ENCODE results near the gene PHRF1. TPM values are rescaled to one million over a fixed set of nuclear protein-coding genes. Genes with fewer than 3 reads are reported as not detected.

The PHRF1 gene
- total and polyA plus RNA-seq, 9 of the 15 experiments (the other 6 are each of a cell fraction or from before 2014, with no cell fraction given) = 0.07 to 37.2 (median 7.7) TPM

DNA sequence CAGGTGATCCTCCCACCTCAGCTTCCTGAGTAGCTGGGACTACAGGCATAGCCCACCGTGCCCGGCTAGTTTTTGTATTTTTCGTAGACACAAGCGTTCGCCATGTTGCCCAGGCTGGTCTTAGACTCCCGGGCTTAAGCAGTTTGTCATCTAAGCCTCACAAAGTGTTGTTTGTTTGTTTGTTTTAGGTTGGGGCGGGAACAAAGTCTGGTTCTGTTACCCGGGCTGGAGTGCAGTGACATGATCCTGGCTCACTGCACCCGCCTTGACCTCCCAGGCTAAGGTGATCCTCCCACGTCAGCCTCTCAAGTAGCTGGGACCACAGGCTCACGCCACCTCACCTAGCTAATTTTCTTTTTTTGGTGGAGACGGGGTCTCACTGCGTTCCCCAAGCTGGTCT, 26.9 kb downstream of the PHRF1 start:
- POLR2A ChIA-PET = no interaction called here
- Histone ChIP-seq H2AFZ (ENCODE audit: low read depth, low read length) (no peak overlapping the region), H3K79me2 (ENCODE audit: control insufficient read depth, insufficient read depth, low read length) (no peaks in the 10 kb centered on the region; the same call in 2 of the 3 replicates), H3K4me2 (ENCODE audit: insufficient read depth, low read length) (no peak overlapping the region), H3K4me1 (replicated peaks in 1 of 2; ENCODE audit: control insufficient read depth in 2 of 2, insufficient read depth in 2 of 2, low read length in 2 of 2) (peaks cover 0 to 13% of the 10 kb centered on the region in 2 experiments; a peak in 1 of 5 replicates), H3K9me3 (replicated peaks; ENCODE audit: control insufficient read depth, insufficient read depth, low read depth, low read length) (no peaks in the 10 kb centered on the region), H3K27me3 (ENCODE audit: control insufficient read depth in 2 of 2, insufficient read depth in 2 of 2, low read length in 2 of 2) (no peaks in the 10 kb centered on the region), H3K27ac (ENCODE audit: extremely low read depth, low read depth, low read length) (no peak overlapping the region), H3K36me3 (ENCODE audit: control insufficient read depth, insufficient read depth, low read length) (peaks cover 90% of the 10 kb centered on the region), H3K9me1 (ENCODE audit: control insufficient read depth, insufficient read depth, low read length) (no peaks in the 10 kb centered on the region), H3K9ac (ENCODE audit: insufficient read depth in 1 of 2, low read depth in 2 of 2, low read length in 2 of 2) (no peak overlapping the region), H3K4me3 (no peak overlapping the region), H4K20me1 (replicated peaks; ENCODE audit: control insufficient read depth, insufficient read depth, low read length) (0 out of 2 replicates have a peak, but pooled peaks cover 1% of the 10 kb centered on the region)
- intact Hi-C loops (cut with micrococcal nuclease) = no loop called here
- FAIRE-seq = no peak
- in situ Hi-C loops (cut with MboI) = no loop called here
- WGBS (ENCODE audit: insufficient coverage, low coverage, missing lambda C conversion rate) = 94% methylated on average over 13 of the region's 13 CpGs
- CTCF ChIA-PET (ENCODE audit: low intra/inter-chr PET ratio) = no interaction called here
- no peak for ATAC-seq
- TF ChIP-seq, protein P1, sequence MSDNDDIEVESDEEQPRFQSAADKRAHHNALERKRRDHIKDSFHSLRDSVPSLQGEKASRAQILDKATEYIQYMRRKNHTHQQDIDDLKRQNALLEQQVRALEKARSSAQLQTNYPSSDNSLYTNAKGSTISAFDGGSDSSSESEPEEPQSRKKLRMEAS (CRISPR knock-in tag; IDR thresholded peaks at IDR 0.05) = no peak
- TF ChIP-seq ZC3H11A (IDR thresholded peaks at IDR 0.05; ENCODE audit: low read depth, low read length) (no peak), ZNF57 (CRISPR knock-in tag; IDR thresholded peaks at IDR 0.05) (no peak)
- BruUV-seq (replicated peaks) = no TSS peak
- no peak for DNase-seq (ENCODE audit: extremely low read depth in 1 of 4, low spot score in 3 of 4)

DNA sequence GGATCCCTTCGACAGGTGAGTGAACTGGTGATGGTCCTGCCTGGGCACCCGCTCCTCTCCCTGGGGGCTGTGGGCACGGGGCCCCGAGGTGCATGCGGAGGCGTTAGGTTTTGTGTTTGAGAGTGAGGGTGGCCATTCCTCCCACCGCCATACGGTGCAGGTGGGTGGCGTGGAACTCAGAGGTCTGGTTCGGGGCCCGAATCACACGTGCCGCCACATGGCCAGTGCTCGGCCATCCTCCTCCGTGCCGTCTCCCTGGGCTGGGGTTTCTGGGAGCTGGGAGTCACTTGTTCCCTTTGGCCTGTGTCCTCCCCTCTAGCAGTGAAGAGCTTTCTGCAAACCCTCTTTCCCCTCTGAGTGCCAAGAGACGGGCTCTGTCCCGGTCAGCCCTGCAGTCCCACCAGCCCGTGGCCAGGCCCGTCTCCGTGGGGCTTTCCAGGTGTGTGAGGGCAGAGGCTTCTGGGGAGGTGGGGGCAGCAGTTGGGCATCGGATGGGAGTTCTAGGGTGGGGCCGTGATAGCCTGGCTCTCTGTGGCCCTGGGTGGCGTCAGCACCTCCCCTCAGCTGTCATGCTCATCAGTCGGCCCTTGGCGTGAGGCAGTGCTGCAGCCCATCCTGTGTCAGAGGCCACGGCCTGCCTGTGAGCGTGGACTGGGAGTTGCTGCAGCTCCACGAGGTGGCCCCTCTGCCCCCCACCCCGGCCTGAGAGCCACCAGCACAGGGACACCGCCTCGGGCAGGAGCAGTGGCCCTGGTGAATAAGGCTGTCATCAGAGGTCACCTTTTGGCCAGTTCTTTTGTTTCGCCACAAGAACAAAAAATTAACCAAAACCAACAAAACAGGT, 29.2 kb downstream of the PHRF1 start:
- CTCF ChIA-PET (ENCODE audit: low intra/inter-chr PET ratio) = no interaction called here
- FAIRE-seq (no peak), DNase-seq (ENCODE audit: extremely low read depth in 1 of 4, low spot score in 3 of 4) (no peak), ATAC-seq (no peak)
- 0 out of 2 replicates have a peak, but pooled peaks cover 4% of the 10 kb centered on the region for H4K20me1 ChIP-seq (replicated peaks; ENCODE audit: control insufficient read depth, insufficient read depth, low read length)
- H3K79me2 ChIP-seq (ENCODE audit: control insufficient read depth, insufficient read depth, low read length) = no peaks in the 10 kb centered on the region
- BruUV-seq (replicated peaks) = no TSS peak
- TF ChIP-seq SUPT5H (IDR thresholded peaks at IDR 0.05) (no peak), POLR2G (IDR thresholded peaks at IDR 0.05; ENCODE audit: low read depth, low read length) (0 out of 2 replicates have a peak, but pooled peaks have one; percentile 23)
- no peak overlapping the region for H3K4me2 ChIP-seq (ENCODE audit: insufficient read depth, low read length)
- intact Hi-C loops (cut with micrococcal nuclease) (no loop called here), in situ Hi-C loops (cut with MboI) (no loop called here)
- no peak overlapping the region for H3K27ac ChIP-seq (ENCODE audit: extremely low read depth, low read depth, low read length)
- WGBS (ENCODE audit: insufficient coverage, low coverage, missing lambda C conversion rate) = 98% methylated on average over 24 of the region's 33 CpGs
- no peak overlapping the region for H3K4me3 ChIP-seq
- H3K9me1 ChIP-seq (ENCODE audit: control insufficient read depth, insufficient read depth, low read length) = no peaks in the 10 kb centered on the region
- no peaks in the 10 kb centered on the region for H3K27me3 ChIP-seq (ENCODE audit: control insufficient read depth in 2 of 2, insufficient read depth in 2 of 2, low read length in 2 of 2)
- POLR2A ChIA-PET = interaction anchor here (0.6 kb wide), 2 partner anchors 27 to 397 kb away, joined by 3 read pairs; no protein-coding TSS in a partner anchor
- H2AFZ ChIP-seq (ENCODE audit: low read depth, low read length) = no peak overlapping the region
- H3K9ac ChIP-seq (ENCODE audit: insufficient read depth in 1 of 2, low read depth in 2 of 2, low read length in 2 of 2) = no peak overlapping the region
- H3K4me1 ChIP-seq (replicated peaks in 1 of 2; ENCODE audit: control insufficient read depth in 2 of 2, insufficient read depth in 2 of 2, low read length in 2 of 2) = peaks cover 0 to 22% of the 10 kb centered on the region in 2 experiments; a peak in 1 of 5 replicates
- peaks cover 95% of the 10 kb centered on the region for H3K36me3 ChIP-seq (ENCODE audit: control insufficient read depth, insufficient read depth, low read length)
- no peaks in the 10 kb centered on the region for H3K9me3 ChIP-seq (replicated peaks; ENCODE audit: control insufficient read depth, insufficient read depth, low read depth, low read length)

All from K562 (cell line).